ENCODE results near the gene LCMT1.

DNA sequence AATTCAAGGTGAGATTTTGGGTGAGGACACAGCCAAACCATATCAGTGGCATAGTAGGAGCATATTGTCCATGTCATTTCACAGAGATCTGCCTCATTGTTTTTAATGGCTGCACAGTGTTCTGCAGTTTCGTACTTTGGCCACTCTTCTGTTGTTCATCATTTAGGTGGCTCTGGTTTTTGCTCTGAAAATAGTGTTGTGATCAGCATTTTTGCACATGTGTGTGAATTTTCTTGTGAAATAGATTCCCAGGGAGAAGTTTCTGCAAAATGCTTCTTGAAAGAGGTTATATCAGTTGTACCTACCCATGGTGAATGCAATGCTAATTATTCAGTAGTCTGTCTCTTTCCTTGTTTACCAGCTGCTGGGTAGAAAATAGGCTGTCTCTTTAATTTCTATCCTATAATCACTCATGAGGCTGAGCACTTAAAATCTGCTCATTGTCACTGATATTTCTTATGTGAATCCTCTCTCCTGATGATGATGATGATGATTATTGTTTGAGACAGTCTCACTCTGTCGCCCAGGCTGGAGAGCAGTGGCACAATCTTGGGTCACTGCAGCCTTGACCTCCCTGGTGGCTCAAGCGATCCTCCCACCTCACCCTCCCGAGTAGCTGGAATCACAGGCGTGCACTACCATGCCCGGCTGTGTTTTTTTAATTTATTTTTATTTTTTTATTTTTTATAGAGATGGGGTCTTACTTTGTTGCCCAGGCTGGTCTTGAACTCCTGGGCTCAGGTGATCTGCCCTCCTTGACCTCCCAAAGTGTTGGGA, 10.5 kb downstream of the LCMT1 start:
- TF ChIP-seq, protein P1, sequence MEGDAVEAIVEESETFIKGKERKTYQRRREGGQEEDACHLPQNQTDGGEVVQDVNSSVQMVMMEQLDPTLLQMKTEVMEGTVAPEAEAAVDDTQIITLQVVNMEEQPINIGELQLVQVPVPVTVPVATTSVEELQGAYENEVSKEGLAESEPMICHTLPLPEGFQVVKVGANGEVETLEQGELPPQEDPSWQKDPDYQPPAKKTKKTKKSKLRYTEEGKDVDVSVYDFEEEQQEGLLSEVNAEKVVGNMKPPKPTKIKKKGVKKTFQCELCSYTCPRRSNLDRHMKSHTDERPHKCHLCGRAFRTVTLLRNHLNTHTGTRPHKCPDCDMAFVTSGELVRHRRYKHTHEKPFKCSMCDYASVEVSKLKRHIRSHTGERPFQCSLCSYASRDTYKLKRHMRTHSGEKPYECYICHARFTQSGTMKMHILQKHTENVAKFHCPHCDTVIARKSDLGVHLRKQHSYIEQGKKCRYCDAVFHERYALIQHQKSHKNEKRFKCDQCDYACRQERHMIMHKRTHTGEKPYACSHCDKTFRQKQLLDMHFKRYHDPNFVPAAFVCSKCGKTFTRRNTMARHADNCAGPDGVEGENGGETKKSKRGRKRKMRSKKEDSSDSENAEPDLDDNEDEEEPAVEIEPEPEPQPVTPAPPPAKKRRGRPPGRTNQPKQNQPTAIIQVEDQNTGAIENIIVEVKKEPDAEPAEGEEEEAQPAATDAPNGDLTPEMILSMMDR (conservative IDR thresholded peaks at IDR 0.05 in 1 of 2, IDR thresholded peaks at IDR 0.05 in 1 of 2; ENCODE audit: low read depth in 1 of 2, low read length in 2 of 2) = no peak
- no peak for TF ChIP-seq EZH2 (IDR thresholded peaks at IDR 0.05; ENCODE audit: low read length, missing control alignments)
